SK-N-SH treated with all-trans-retinoic acid at 6 μM for 48 hours (cell line): ENCODE measurements around the gene AMTN.

ENCODE experiments used
- ATAC-seq: fragments of 200-7000 bp; cut with Tn5 transposase; 3 replicates; pipeline ENCODE4 v1.9.1; 2020; ENCODE audit warnings: mild to moderate bottlenecking, moderate library complexity
- ARNTL ChIP-seq: fragments of 450-650 bp; formaldehyde crosslinking; IDR thresholded peaks from 2 replicates; pipeline ENCODE4 v1.5.0; 2020; ENCODE audit warnings: low read depth, mild to moderate bottlenecking, moderate library complexity, borderline replicate concordance
- BACH2 ChIP-seq: fragments of 250-450 bp; sonication (Bioruptor Pico); IDR thresholded peaks from 2 replicates; pipeline ENCODE4 v1.9.0; 2021; ENCODE audit warnings: mild to moderate bottlenecking, borderline replicate concordance
- CSDC2 ChIP-seq: fragments of 250-450 bp; sonication (Bioruptor Pico); IDR thresholded peaks from 2 replicates; pipeline ENCODE4 v1.5.0; 2020; ENCODE audit warnings: mild to moderate bottlenecking, moderate library complexity
- ESRRG ChIP-seq: fragments of 250-450 bp; sonication (Bioruptor Pico); IDR thresholded peaks from 2 replicates; pipeline ENCODE4 v1.6.1; 2021; ENCODE audit warnings: mild to moderate bottlenecking
- GLIS3 ChIP-seq: fragments of 250-450 bp; sonication (Bioruptor Pico); IDR thresholded peaks from 2 replicates; pipeline ENCODE4 v1.5.0; 2020; ENCODE audit warnings: mild to moderate bottlenecking, moderate library complexity
- ISL1 ChIP-seq: fragments of 250-450 bp; sonication (Bioruptor Pico); IDR thresholded peaks from 2 replicates; pipeline ENCODE4 v2.1.2; 2022; ENCODE audit warnings: mild to moderate bottlenecking, moderate library complexity
- OSR1 ChIP-seq: fragments of 250-450 bp; sonication (Bioruptor Pico); IDR thresholded peaks from 2 replicates; pipeline ENCODE4 v1.8.0; 2022; ENCODE audit warnings: moderate library complexity, mild to moderate bottlenecking, inconsistent platforms
- PPARA ChIP-seq: fragments of 250-450 bp; sonication (Bioruptor Pico); IDR thresholded peaks from 2 replicates; pipeline ENCODE4 v1.5.0; 2020; ENCODE audit warnings: mild to moderate bottlenecking, borderline replicate concordance
- RARB ChIP-seq: fragments of 250-450 bp; sonication (Bioruptor Pico); IDR thresholded peaks from 2 replicates; pipeline ENCODE4 v1.8.0; 2021; ENCODE audit warnings: mild to moderate bottlenecking, moderate library complexity
- SNAI2 ChIP-seq: fragments of 250-450 bp; sonication (Bioruptor Pico); IDR thresholded peaks from 2 replicates; pipeline ENCODE4 v1.5.0; 2020; ENCODE audit warnings: mild to moderate bottlenecking, moderate library complexity
- TCF4 ChIP-seq: fragments of 250-450 bp; sonication (Bioruptor Pico); IDR thresholded peaks from 2 replicates; pipeline ENCODE4 v1.8.0; 2021; ENCODE audit warnings: mild to moderate bottlenecking, moderate library complexity, borderline replicate concordance
- ZFP3 ChIP-seq: fragments of 250-450 bp; sonication (Bioruptor Pico); IDR thresholded peaks from 2 replicates; pipeline ENCODE4 v1.5.0; 2020; ENCODE audit warnings: mild to moderate bottlenecking, moderate library complexity
- ZFP30 ChIP-seq: fragments of 450-650 bp; formaldehyde crosslinking; IDR thresholded peaks from 2 replicates; pipeline ENCODE4 v1.5.0; 2022; ENCODE audit warnings: mild to moderate bottlenecking, moderate library complexity
- ZNF565 ChIP-seq: fragments of 450-650 bp; formaldehyde crosslinking; conservative IDR thresholded peaks from 2 replicates; pipeline ENCODE4 v1.5.0; 2020; ENCODE audit warnings: low read depth, mild to moderate bottlenecking, moderate library complexity
- ZNF70 ChIP-seq: fragments of 450-650 bp; formaldehyde crosslinking; IDR thresholded peaks from 2 replicates; pipeline ENCODE4 v1.5.0; 2020; ENCODE audit warnings: mild to moderate bottlenecking, moderate library complexity
- ZNF8 ChIP-seq: fragments of 450-650 bp; formaldehyde crosslinking; IDR thresholded peaks from 2 replicates; pipeline ENCODE4 v1.5.0; 2020; ENCODE audit warnings: mild to moderate bottlenecking, moderate library complexity
- TF ChIP-seq, protein P1 (sequence below): fragments of 250-450 bp; sonication (Bioruptor Pico); IDR thresholded peaks from 2 replicates; pipeline ENCODE4 v1.8.0; 2021; ENCODE audit warnings: low read depth, mild to moderate bottlenecking, moderate library complexity, borderline replicate concordance
- TF ChIP-seq, protein P2 (sequence below): fragments of 250-450 bp; sonication (Bioruptor Pico); IDR thresholded peaks from 2 replicates; pipeline ENCODE4 v1.5.1; 2021; ENCODE audit warnings: mild to moderate bottlenecking, moderate library complexity
- TF ChIP-seq, protein P3 (sequence below): fragments of 250-450 bp; sonication (Bioruptor Pico); IDR thresholded peaks from 2 replicates; pipeline ENCODE4 v1.5.0; 2020; ENCODE audit warnings: mild to moderate bottlenecking, moderate library complexity
- TF ChIP-seq, protein P4 (sequence below): fragments of 250-450 bp; sonication (Bioruptor Pico); IDR thresholded peaks from 2 replicates; pipeline ENCODE4 v1.5.1; 2020; ENCODE audit warnings: low read depth, mild to moderate bottlenecking, moderate library complexity

Gene AMTN

DNA sequence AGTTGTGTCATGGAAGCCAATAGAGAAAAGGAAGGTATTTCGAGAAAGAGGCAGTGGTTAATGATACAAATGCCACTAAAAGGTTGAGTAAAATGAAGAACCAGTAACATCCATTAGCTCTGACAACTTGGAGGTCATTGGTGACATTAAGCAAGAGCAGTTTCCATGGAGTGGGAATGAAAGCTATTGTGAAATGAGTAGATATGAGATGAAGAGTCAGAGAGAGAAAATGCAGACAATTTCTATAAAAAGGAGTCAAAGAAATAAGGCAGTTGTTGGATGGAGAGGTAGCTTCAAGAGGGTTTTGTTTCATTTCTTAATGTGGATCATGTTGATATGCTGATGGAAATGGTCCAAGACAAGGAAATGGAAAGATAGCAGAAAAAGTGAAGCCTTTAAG, 9.6 kb upstream of the AMTN start:
- TF ChIP-seq, protein P1, sequence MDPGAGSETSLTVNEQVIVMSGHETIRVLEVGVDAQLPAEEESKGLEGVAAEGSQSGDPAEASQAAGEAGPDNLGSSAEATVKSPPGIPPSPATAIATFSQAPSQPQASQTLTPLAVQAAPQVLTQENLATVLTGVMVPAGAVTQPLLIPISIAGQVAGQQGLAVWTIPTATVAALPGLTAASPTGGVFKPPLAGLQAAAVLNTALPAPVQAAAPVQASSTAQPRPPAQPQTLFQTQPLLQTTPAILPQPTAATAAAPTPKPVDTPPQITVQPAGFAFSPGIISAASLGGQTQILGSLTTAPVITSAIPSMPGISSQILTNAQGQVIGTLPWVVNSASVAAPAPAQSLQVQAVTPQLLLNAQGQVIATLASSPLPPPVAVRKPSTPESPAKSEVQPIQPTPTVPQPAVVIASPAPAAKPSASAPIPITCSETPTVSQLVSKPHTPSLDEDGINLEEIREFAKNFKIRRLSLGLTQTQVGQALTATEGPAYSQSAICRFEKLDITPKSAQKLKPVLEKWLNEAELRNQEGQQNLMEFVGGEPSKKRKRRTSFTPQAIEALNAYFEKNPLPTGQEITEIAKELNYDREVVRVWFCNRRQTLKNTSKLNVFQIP (CRISPR knock-in tag): no peak
- ATAC-seq: no peak

DNA sequence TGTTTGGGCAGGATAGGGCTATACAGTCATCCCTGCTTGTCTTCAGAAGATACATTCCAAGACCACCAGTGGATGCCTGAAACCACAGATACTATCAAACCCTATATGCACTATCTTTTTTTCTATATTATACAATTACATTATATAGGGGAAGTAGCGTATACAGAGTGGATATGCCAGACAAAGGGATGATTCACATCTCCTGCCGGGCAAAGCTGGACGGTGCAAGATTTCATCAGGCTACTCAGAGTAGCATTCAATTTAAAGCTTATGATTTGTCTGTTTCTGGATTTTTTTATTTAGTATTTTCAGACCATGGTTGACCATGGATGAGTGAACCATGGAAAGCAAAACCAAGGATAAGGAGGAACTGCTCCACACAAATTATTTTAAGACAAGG, 7.0 kb upstream of the AMTN start:
- no peak for TF ChIP-seq ZNF70 (CRISPR knock-in tag)
- TF ChIP-seq, protein P2, sequence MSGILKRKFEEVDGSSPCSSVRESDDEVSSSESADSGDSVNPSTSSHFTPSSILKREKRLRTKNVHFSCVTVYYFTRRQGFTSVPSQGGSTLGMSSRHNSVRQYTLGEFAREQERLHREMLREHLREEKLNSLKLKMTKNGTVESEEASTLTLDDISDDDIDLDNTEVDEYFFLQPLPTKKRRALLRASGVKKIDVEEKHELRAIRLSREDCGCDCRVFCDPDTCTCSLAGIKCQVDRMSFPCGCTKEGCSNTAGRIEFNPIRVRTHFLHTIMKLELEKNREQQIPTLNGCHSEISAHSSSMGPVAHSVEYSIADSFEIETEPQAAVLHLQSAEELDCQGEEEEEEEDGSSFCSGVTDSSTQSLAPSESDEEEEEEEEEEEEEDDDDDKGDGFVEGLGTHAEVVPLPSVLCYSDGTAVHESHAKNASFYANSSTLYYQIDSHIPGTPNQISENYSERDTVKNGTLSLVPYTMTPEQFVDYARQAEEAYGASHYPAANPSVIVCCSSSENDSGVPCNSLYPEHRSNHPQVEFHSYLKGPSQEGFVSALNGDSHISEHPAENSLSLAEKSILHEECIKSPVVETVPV (CRISPR knock-in tag): no peak
- no peak for TF ChIP-seq ZNF565
- no peak for TF ChIP-seq BACH2
- TF ChIP-seq, protein P3, sequence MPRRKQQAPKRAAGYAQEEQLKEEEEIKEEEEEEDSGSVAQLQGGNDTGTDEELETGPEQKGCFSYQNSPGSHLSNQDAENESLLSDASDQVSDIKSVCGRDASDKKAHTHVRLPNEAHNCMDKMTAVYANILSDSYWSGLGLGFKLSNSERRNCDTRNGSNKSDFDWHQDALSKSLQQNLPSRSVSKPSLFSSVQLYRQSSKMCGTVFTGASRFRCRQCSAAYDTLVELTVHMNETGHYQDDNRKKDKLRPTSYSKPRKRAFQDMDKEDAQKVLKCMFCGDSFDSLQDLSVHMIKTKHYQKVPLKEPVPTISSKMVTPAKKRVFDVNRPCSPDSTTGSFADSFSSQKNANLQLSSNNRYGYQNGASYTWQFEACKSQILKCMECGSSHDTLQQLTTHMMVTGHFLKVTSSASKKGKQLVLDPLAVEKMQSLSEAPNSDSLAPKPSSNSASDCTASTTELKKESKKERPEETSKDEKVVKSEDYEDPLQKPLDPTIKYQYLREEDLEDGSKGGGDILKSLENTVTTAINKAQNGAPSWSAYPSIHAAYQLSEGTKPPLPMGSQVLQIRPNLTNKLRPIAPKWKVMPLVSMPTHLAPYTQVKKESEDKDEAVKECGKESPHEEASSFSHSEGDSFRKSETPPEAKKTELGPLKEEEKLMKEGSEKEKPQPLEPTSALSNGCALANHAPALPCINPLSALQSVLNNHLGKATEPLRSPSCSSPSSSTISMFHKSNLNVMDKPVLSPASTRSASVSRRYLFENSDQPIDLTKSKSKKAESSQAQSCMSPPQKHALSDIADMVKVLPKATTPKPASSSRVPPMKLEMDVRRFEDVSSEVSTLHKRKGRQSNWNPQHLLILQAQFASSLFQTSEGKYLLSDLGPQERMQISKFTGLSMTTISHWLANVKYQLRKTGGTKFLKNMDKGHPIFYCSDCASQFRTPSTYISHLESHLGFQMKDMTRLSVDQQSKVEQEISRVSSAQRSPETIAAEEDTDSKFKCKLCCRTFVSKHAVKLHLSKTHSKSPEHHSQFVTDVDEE (CRISPR knock-in tag): no peak
- no peak for ATAC-seq

DNA sequence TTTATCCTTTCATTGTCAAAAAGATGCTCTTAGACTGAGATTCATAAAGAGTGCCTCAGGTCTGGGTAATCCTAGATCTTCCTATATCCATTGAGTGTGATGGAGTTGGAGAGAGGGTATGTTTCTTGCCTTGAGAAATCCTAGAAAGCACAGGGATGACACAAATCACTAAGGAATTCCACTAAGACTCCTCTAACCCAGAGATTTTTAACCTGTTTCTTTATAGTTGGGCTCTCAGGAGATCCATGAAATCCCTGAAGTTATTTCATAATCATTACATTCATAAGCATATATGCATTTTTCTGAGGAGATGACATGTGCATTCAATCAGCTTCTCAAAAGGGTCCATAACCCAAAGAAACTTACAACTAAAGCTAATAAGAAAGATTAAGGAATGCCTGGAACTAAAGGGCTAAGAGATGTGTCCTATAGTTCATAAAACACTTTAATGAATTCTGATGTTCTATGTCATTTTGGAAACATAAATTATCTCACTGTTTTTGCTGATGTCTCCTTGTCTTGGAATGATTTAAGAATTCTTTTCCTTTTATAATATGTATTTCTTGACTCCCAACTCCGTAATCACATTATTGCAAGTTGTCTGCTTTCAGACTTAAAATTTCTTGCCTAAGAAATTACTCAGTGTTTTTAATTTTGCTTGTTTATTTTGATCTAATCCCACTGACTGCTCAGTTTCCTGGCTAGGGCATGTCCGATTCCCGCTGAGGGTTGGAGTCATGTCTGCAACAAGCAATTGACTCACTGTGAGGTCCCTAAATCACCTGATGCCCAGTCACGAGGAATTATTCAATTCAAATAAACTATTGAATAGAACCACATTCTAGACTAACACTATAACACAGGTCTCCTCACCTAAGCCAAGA, 2.8 kb upstream of the AMTN start:
- no peak for ATAC-seq
- no peak for TF ChIP-seq CSDC2
- TF ChIP-seq ESRRG (CRISPR knock-in tag): no peak
- no peak for TF ChIP-seq OSR1 (CRISPR knock-in tag)
- no peak for TF ChIP-seq SNAI2 (CRISPR knock-in tag)
- TF ChIP-seq GLIS3 (CRISPR knock-in tag): no peak
- TF ChIP-seq, protein P3 (CRISPR knock-in tag): no peak
- no peak for TF ChIP-seq TCF4 (CRISPR knock-in tag)
- TF ChIP-seq, protein P4, sequence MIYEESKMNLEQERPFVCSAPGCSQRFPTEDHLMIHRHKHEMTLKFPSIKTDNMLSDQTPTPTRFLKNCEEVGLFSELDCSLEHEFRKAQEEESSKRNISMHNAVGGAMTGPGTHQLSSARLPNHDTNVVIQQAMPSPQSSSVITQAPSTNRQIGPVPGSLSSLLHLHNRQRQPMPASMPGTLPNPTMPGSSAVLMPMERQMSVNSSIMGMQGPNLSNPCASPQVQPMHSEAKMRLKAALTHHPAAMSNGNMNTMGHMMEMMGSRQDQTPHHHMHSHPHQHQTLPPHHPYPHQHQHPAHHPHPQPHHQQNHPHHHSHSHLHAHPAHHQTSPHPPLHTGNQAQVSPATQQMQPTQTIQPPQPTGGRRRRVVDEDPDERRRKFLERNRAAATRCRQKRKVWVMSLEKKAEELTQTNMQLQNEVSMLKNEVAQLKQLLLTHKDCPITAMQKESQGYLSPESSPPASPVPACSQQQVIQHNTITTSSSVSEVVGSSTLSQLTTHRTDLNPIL (CRISPR knock-in tag): no peak
- TF ChIP-seq ISL1 (CRISPR knock-in tag): no peak
- TF ChIP-seq RARB (CRISPR knock-in tag): no peak
- TF ChIP-seq PPARA (CRISPR knock-in tag): no peak
- no peak for TF ChIP-seq ZFP3 (CRISPR knock-in tag)
- TF ChIP-seq ARNTL: no peak
- TF ChIP-seq, protein P1 (CRISPR knock-in tag): no peak
- no peak for TF ChIP-seq ZFP30 (CRISPR knock-in tag)
- TF ChIP-seq ZNF8: no peak
- TF ChIP-seq, all 23 proteins: peak for 0
